ENCODE measurements around the gene OR14C36. TPM values are rescaled to one million over a fixed set of nuclear protein-coding genes. Genes with fewer than 3 reads are reported as not detected.

OR14C36 gene
- total and polyA plus RNA-seq, 2 of the 8 experiments (the other 6 are each of a cell fraction or from before 2014, with no cell fraction given): not detected

DNA sequence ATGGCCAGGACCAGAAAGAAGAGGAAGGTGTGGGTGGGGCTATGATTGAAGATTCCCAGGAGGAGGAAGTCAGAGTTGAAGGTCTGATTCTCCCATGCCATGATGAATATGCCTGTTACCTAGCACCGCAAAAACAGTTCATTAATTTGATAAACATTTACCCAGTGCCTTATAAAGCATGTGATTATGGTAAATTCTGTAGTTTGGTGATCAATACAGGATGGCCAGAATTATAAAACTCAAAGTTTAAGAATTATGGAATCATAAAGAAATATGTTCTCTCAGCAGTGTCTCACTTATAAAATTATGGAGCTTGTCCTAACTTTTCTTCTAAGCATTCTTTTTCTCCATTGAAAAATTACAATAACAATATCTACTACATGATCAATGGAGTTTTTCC is 24.1 kb upstream of the OR14C36 start, which contains the start of gene OR2M7:
OR2M7 (minus strand) TSS at position 101 of the 400 bp plus-strand sequence; CDS start at position 101, 0 bp downstream.
- POLR2A ChIA-PET (ENCODE audit: partially characterized antibody): no interaction called here
- H3K79me2 ChIP-seq (ENCODE audit: control insufficient read depth in 1 of 2, insufficient read depth in 2 of 2, low read length in 2 of 2): no peaks in the 10 kb centered on the region
- TF ChIP-seq RXRA (IDR thresholded peaks at IDR 0.05; ENCODE audit: insufficient read depth, low read depth, low read length) (no peak), SRF (IDR thresholded peaks at IDR 0.05; ENCODE audit: low read depth, low read length) (no peak), JUND (IDR thresholded peaks at IDR 0.05; ENCODE audit: low read length) (no peak), TCF12 (IDR thresholded peaks at IDR 0.05; ENCODE audit: low read depth, low read length) (no peak), RBBP5 (IDR thresholded peaks at IDR 0.05; ENCODE audit: borderline replicate concordance, low read depth, low read length) (no peak), JUN (IDR thresholded peaks at IDR 0.05; ENCODE audit: low read depth, low read length) (no peak), CEBPB (IDR thresholded peaks at IDR 0.05; ENCODE audit: low read depth, low read length) (no peak), RNF2 (IDR thresholded peaks at IDR 0.05; ENCODE audit: borderline replicate concordance, low read depth, low read length, missing control alignments, poor library complexity, severe bottlenecking) (no peak), KDM4A (IDR thresholded peaks at IDR 0.05; ENCODE audit: low read depth, low read length, severe bottlenecking) (no peak), CHD1 (IDR thresholded peaks at IDR 0.05; ENCODE audit: low read depth, low read length) (no peak), EP300 (IDR thresholded peaks at IDR 0.05; ENCODE audit: borderline replicate concordance in 1 of 2, low read depth in 2 of 2, low read length in 2 of 2) (no peak), SIN3A (conservative IDR thresholded peaks at IDR 0.05 in 1 of 2, IDR thresholded peaks at IDR 0.05 in 1 of 2; ENCODE audit: low read depth in 1 of 2, low read length in 2 of 2) (no peak)
- TF ChIP-seq, protein P1, sequence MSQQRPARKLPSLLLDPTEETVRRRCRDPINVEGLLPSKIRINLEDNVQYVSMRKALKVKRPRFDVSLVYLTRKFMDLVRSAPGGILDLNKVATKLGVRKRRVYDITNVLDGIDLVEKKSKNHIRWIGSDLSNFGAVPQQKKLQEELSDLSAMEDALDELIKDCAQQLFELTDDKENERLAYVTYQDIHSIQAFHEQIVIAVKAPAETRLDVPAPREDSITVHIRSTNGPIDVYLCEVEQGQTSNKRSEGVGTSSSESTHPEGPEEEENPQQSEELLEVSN (IDR thresholded peaks at IDR 0.05): no peak

More for the DNA sequence above, 24.1 kb upstream of the OR14C36 start, which contains the start of gene OR2M7:
- no peak within 1 kb of the TSS for H4K5ac ChIP-seq (ENCODE audit: insufficient read length, low read depth, low read length)
- no peak within 1 kb of the TSS for H3K14ac ChIP-seq (ENCODE audit: insufficient read length)
- H3K27me3 ChIP-seq (replicated peaks in 1 of 4; ENCODE audit: control insufficient read depth in 3 of 4, extremely low read depth in 1 of 4, insufficient read depth in 3 of 4, low read length in 3 of 4): no peaks in the 10 kb centered on the region
- no peak within 1 kb of the TSS for H3K56ac ChIP-seq (replicated peaks; ENCODE audit: insufficient read length, low read depth, low read length)
- no peak within 1 kb of the TSS for H4K91ac ChIP-seq (replicated peaks; ENCODE audit: insufficient read length, low read length)
- no peak within 1 kb of the TSS for H2BK20ac ChIP-seq (ENCODE audit: low read length)
- DNase-seq (ENCODE audit: low read depth in 1 of 2, low spot score in 2 of 2) (no peak), FAIRE-seq (no peak)
- H3K79me1 ChIP-seq (ENCODE audit: low read depth, low read length): no peaks in the 10 kb centered on the region
- no peak within 1 kb of the TSS for H3K4ac ChIP-seq (replicated peaks; ENCODE audit: insufficient read length, low read depth, low read length)
- CTCF ChIA-PET (ENCODE audit: partially characterized antibody): no interaction called here
- H3K9ac ChIP-seq (replicated peaks in 1 of 4; ENCODE audit: extremely low read depth in 1 of 4, low read depth in 3 of 4, low read length in 3 of 4): no peak within 1 kb of the TSS
- H3K18ac ChIP-seq (ENCODE audit: extremely low read depth, low read length): no peak within 1 kb of the TSS
- WGBS, 2 experiments (ENCODE audit: extremely low coverage in 1 of 2, insufficient coverage in 1 of 2, insufficient read length in 1 of 2, insufficient replicate concordance in 2 of 2, low coverage in 1 of 2, low lambda C conversion rate in 2 of 2, missing lambda C conversion rate in 1 of 2): 90% methylated on average over 1 of the region's 1 CpG; no CpG with 5 or more reads in 1 of the 2 experiments
- no peak within 1 kb of the TSS for H2BK12ac ChIP-seq (ENCODE audit: low read depth, low read length)
- no peak within 1 kb of the TSS for H3K4me3 ChIP-seq (ENCODE audit: extremely low read depth in 1 of 4, insufficient read depth in 2 of 4, low read depth in 3 of 4, low read length in 4 of 4)
- H3K36me3 ChIP-seq (ENCODE audit: control insufficient read depth in 2 of 4, insufficient read depth in 4 of 4, low read length in 3 of 4): no peaks in the 10 kb centered on the region
- H4K8ac ChIP-seq (ENCODE audit: extremely low read depth, insufficient read depth, low read length): no peak within 1 kb of the TSS
- no peak within 1 kb of the TSS for H2AFZ ChIP-seq (ENCODE audit: low read length)
- H3K23ac ChIP-seq (ENCODE audit: insufficient read length): no peak within 1 kb of the TSS
- H2AK5ac ChIP-seq (ENCODE audit: low read depth, low read length): no peak within 1 kb of the TSS
- H3K23me2 ChIP-seq (ENCODE audit: low read depth, low read length): no peaks in the 10 kb centered on the region
- H4K20me1 ChIP-seq (replicated peaks in 1 of 2; ENCODE audit: control insufficient read depth in 1 of 2, insufficient read depth in 2 of 2, low read length in 2 of 2): no peaks in the 10 kb centered on the region
- H3K9me3 ChIP-seq (ENCODE audit: insufficient read depth in 2 of 2, low read depth in 1 of 2, low read length in 1 of 2): peaks cover 32 to 59% of the 10 kb centered on the region in 2 experiments
- H3K4me1 ChIP-seq (replicated peaks in 1 of 4; ENCODE audit: control insufficient read depth in 3 of 4, insufficient read depth in 4 of 4, low read length in 3 of 4): no peaks in the 10 kb centered on the region
- H2BK120ac ChIP-seq (replicated peaks; ENCODE audit: low read depth, low read length): no peak within 1 kb of the TSS
- H2BK5ac ChIP-seq (ENCODE audit: low read depth, low read length): no peak within 1 kb of the TSS
- no peak within 1 kb of the TSS for H2BK15ac ChIP-seq (ENCODE audit: low read length)
- H3K4me2 ChIP-seq (ENCODE audit: insufficient read depth in 1 of 2, low read depth in 2 of 2, low read length in 2 of 2): no peak within 1 kb of the TSS
- no peak within 1 kb of the TSS for H3K27ac ChIP-seq (ENCODE audit: low read depth, low read length)

All from H1 (cell line).